ENCODE measurements around the gene ARID5B. TPM values are rescaled to one million over a fixed set of nuclear protein-coding genes. Genes with fewer than 3 reads are reported as not detected.

Gene ARID5B
- total and polyA plus RNA-seq, 2 of the 4 experiments (the other 2 are of a cell fraction): 41.0 to 125 TPM

- TF ChIP-seq ELK1 (IDR thresholded peaks at IDR 0.05; ENCODE audit: borderline replicate concordance, low read depth, low read length): no peak
These were observed 134.9 kb downstream of the ARID5B start (continued) for GRCh38 chr10:62036186-62037081.
